Mesendoderm (in vitro differentiated cells): ENCODE results near the gene TTYH1.

Experiments used
- DNase-seq: peaks from one replicate; pipeline ENCODE4 v3.0.0; 2013
- H2AK5ac ChIP-seq: 2 replicates; pipeline ENCODE4 v1.6.1; 2013; ENCODE audit warnings: low read length, inconsistent platforms
- H2BK120ac ChIP-seq: 2 replicates; pipeline ENCODE4 v1.6.1; 2013; ENCODE audit warnings: low read depth, mild to moderate bottlenecking, low read length, moderate library complexity, mixed read lengths
- H2BK15ac ChIP-seq: replicated peaks from 2 replicates; pipeline ENCODE4 v1.6.1; 2013; ENCODE audit warnings: low read depth, mild to moderate bottlenecking, moderate library complexity
- H2BK5ac ChIP-seq: 2 replicates; pipeline ENCODE4 v1.6.1; 2013; ENCODE audit warnings: low read length, inconsistent platforms
- H3K18ac ChIP-seq: 2 replicates; pipeline ENCODE4 v1.6.1; 2013; ENCODE audit warnings: mild to moderate bottlenecking, low read length, mixed read lengths
- H3K23ac ChIP-seq: one replicate; pipeline ENCODE4 v1.6.1; 2013; ENCODE audit warnings: low read length
- H3K27ac ChIP-seq: 2 replicates; pipeline ENCODE4 v1.5.1; 2013; ENCODE audit warnings: low read depth, mild to moderate bottlenecking, inconsistent platforms, low read length, moderate library complexity
- H3K27me3 ChIP-seq: 2 replicates; pipeline ENCODE4 v1.6.1; 2013; ENCODE audit warnings: low read length, control low read depth, mild to moderate bottlenecking, inconsistent platforms; ENCODE audit not compliant: insufficient read depth, poor library complexity
- H3K36me3 ChIP-seq: 2 replicates; pipeline ENCODE4 v1.6.1; 2013; ENCODE audit warnings: low read length, inconsistent platforms; ENCODE audit not compliant: control insufficient read depth, insufficient read depth
- H3K4ac ChIP-seq: one replicate; pipeline ENCODE4 v1.6.1; 2013; ENCODE audit warnings: low read depth, mild to moderate bottlenecking, low read length, moderate library complexity
- H3K4me1 ChIP-seq: 2 replicates; pipeline ENCODE4 v1.6.1; 2013; ENCODE audit warnings: low read depth, low read length, inconsistent platforms; ENCODE audit not compliant: control insufficient read depth
- H3K4me2 ChIP-seq: 2 replicates; pipeline ENCODE4 v1.6.1; 2013; ENCODE audit warnings: low read length
- H3K4me3 ChIP-seq: 2 replicates; pipeline ENCODE4 v1.5.1; 2013; ENCODE audit warnings: mild to moderate bottlenecking, low read length
- H3K56ac ChIP-seq: one replicate; pipeline ENCODE4 v1.6.1; 2013; ENCODE audit warnings: low read length
- H3K79me1 ChIP-seq: 2 replicates; pipeline ENCODE4 v1.6.1; 2013; ENCODE audit warnings: low read length, inconsistent platforms
- H3K79me2 ChIP-seq: 2 replicates; pipeline ENCODE4 v1.6.1; 2013; ENCODE audit warnings: mild to moderate bottlenecking, low read length; ENCODE audit not compliant: control insufficient read depth, insufficient read depth
- H3K9ac ChIP-seq: 2 replicates; pipeline ENCODE4 v1.6.1; 2013; ENCODE audit warnings: low read length, inconsistent platforms
- H4K5ac ChIP-seq: one replicate; pipeline ENCODE4 v1.6.1; 2013; ENCODE audit warnings: low read length
- H4K8ac ChIP-seq: one replicate; pipeline ENCODE4 v1.6.1; 2013; ENCODE audit warnings: low read depth, mild to moderate bottlenecking, control low read depth, low read length, moderate library complexity
- WGBS: extraction: QIAGEN DNeasy Blood & Tissue Kit; methylation state at CpG from one replicate; pipeline ENCODE4 v1.1.7; 2013; ENCODE audit warnings: low lambda C conversion rate, missing lambda C conversion rate; ENCODE audit not compliant: insufficient coverage; ENCODE audit errors: extremely low coverage; 5-methylcytosine and 5-hydroxymethylcytosine counted together

The TTYH1 gene

GRCh38 chr19:54411033-54411432, 4.2 kb upstream of the TTYH1 start:
- Histone ChIP-seq H2AK5ac (no peak overlapping the region), H2BK15ac (no peak overlapping the region), H2BK120ac (no peak overlapping the region), H3K27me3 (peaks cover 11% of the 10 kb centered on the region), H3K4me3 (no peak overlapping the region), H3K18ac (no peak overlapping the region), H3K27ac (no peak overlapping the region), H2BK5ac (no peak overlapping the region), H3K4ac (no peak overlapping the region), H3K4me2 (no peak overlapping the region), H3K79me2 (no peaks in the 10 kb centered on the region), H3K79me1 (no peaks in the 10 kb centered on the region), H4K8ac (no peak overlapping the region), H4K5ac (no peak overlapping the region), H3K36me3 (no peaks in the 10 kb centered on the region), H3K56ac (no peak overlapping the region), H3K9ac (no peak overlapping the region), H3K23ac (no peak overlapping the region), H3K4me1 (no peaks in the 10 kb centered on the region)
- no peak for DNase-seq

GRCh38 chr19:54412877-54413276, 2.4 kb upstream of the TTYH1 start:
- Histone ChIP-seq H3K4me2 (no peak overlapping the region), H2AK5ac (no peak overlapping the region), H3K79me1 (no peaks in the 10 kb centered on the region), H4K5ac (no peak overlapping the region), H3K18ac (no peak overlapping the region), H3K4me1 (no peaks in the 10 kb centered on the region), H3K4ac (no peak overlapping the region), H2BK120ac (no peak overlapping the region), H3K27me3 (peaks cover 16% of the 10 kb centered on the region), H3K23ac (no peak overlapping the region), H3K79me2 (no peaks in the 10 kb centered on the region), H3K56ac (no peak overlapping the region), H3K9ac (no peak overlapping the region), H3K27ac (no peak overlapping the region), H2BK15ac (no peak overlapping the region), H2BK5ac (no peak overlapping the region), H4K8ac (no peak overlapping the region), H3K4me3 (no peak overlapping the region), H3K36me3 (no peaks in the 10 kb centered on the region)
- no CpG with 5 or more reads among the region's 4 CpGs for WGBS
- DNase-seq = no peak

DNA sequence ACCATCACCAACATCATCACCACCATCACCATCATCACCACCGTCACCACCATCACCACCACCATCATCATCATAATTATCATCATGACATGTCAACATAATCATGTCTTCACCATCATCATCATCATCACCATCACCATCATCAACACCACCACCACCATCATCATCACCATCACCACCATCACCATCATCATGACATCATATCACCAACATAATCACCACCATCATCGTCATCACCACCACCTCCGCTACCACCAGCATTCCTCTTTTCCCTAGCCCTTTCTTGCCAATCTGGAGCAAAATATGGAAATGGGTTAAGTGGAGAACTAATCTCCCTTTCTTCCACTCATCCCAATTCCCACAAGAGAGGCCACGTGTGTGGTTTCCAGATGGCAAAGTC, 1.1 kb upstream of the TTYH1 start:
- H2BK120ac ChIP-seq = no peak overlapping the region
- WGBS = 100% methylated on average over 1 of the region's 4 CpGs
- no peak overlapping the region for H2BK15ac ChIP-seq
- no peaks in the 10 kb centered on the region for H3K79me2 ChIP-seq
- no peaks in the 10 kb centered on the region for H3K36me3 ChIP-seq
- no peak for DNase-seq
- H3K23ac ChIP-seq = no peak overlapping the region
- H3K27ac ChIP-seq = no peak overlapping the region
- no peak overlapping the region for H3K4ac ChIP-seq
- no peak overlapping the region for H3K4me3 ChIP-seq
- no peak overlapping the region for H3K9ac ChIP-seq
- peaks cover 16% of the 10 kb centered on the region for H3K27me3 ChIP-seq
- no peaks in the 10 kb centered on the region for H3K4me1 ChIP-seq
- H2BK5ac ChIP-seq = no peak overlapping the region
- no peak overlapping the region for H4K5ac ChIP-seq
- no peak overlapping the region for H3K56ac ChIP-seq
- H3K79me1 ChIP-seq = no peaks in the 10 kb centered on the region
- no peak overlapping the region for H4K8ac ChIP-seq
- no peak overlapping the region for H2AK5ac ChIP-seq
- H3K4me2 ChIP-seq = no peak overlapping the region
- H3K18ac ChIP-seq = no peak overlapping the region

- no CpG with 5 or more reads among the region's 28 CpGs for WGBS
These were observed 823 bp downstream of the TTYH1 start for GRCh38 chr19:54415901-54416673.

DNA sequence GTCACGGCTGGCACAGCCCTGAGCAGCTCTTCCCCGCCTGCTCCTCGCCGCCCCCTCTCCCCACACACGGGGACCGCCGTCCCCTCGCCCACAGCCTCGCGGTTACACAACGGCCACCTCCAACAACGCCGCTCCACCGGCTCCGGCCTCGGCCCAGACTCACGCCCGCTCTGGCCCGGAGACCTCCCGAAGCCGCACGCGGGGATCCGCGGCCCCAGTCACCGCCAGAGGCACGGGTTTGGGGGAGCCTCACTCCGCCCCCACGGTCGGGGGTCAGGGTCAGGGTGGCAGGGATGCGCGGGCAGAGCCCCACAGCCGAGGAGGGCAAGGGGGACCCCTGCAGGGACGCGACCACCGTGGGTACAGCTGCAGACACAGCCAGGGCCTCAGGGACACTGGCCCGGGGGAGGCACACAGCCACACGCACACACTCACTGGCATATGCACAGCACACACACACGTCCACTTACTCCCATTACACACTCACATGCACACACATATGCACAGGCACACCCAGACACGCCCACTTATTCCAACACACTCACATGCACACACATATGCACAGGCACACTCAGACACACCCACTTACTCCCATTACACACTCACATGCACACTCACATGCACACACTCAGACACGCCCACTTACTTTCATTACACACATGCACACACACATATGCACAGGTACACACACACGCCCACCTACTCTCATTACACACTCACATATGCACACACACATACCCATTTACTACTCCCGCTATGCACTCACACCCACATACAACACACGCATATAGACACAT, 1.6 kb downstream of the TTYH1 start:
- Histone ChIP-seq H4K5ac (no peak overlapping the region), H3K23ac (no peak overlapping the region), H2BK5ac (no peak overlapping the region), H3K27me3 (peaks cover 16% of the 10 kb centered on the region), H2BK120ac (no peak overlapping the region), H3K4ac (no peak overlapping the region), H3K9ac (no peak overlapping the region), H2BK15ac (no peak overlapping the region), H2AK5ac (no peak overlapping the region), H3K79me2 (no peaks in the 10 kb centered on the region), H4K8ac (no peak overlapping the region), H3K18ac (no peak overlapping the region), H3K79me1 (no peaks in the 10 kb centered on the region), H3K56ac (no peak overlapping the region), H3K27ac (no peak overlapping the region), H3K4me3 (no peak overlapping the region), H3K36me3 (no peaks in the 10 kb centered on the region), H3K4me2 (no peak overlapping the region), H3K4me1 (no peaks in the 10 kb centered on the region)
- 100% methylated on average over 3 of the region's 44 CpGs for WGBS
- no peak for DNase-seq

More at GRCh38 chr19:54415901-54416673, 823 bp downstream of the TTYH1 start:
- Histone ChIP-seq H3K79me2 (no peaks in the 10 kb centered on the region), H3K27ac (no peak overlapping the region), H4K5ac (no peak overlapping the region), H3K4me3 (no peak overlapping the region), H3K18ac (no peak overlapping the region), H2BK15ac (no peak overlapping the region), H2BK120ac (no peak overlapping the region), H3K56ac (no peak overlapping the region), H4K8ac (no peak overlapping the region), H3K9ac (no peak overlapping the region), H3K27me3 (peaks cover 16% of the 10 kb centered on the region), H3K4me2 (no peak overlapping the region), H3K4ac (no peak overlapping the region), H2BK5ac (no peak overlapping the region), H2AK5ac (no peak overlapping the region), H3K4me1 (no peaks in the 10 kb centered on the region), H3K79me1 (no peaks in the 10 kb centered on the region), H3K36me3 (no peaks in the 10 kb centered on the region), H3K23ac (no peak overlapping the region)
- no peak for DNase-seq
